Activated T-cell treated with anti-CD3 and anti-CD28 coated beads, Interleukin-2, amount 50 U/mL, for 4 hours (primary cell): Measurements from ENCODE around the gene CHN2. TPM values are rescaled to one million over a fixed set of nuclear protein-coding genes. Genes with fewer than 3 reads are reported as not detected.

ENCODE experiments used
- ATAC-seq, 2 donors: fragments of 200-7000 bp; cut with Tn5 transposase; one replicate each; pipeline ENCODE4 v1.10.0; 2021
- DNase-seq: peaks from one replicate; pipeline ENCODE4 v3.0.0-alpha.2; 2020
- H3K27me3 Mint-ChIP-seq: one replicate; pipeline ENCODE4 v1.8.0; 2021; ENCODE audit warnings: low read depth, mixed read lengths
- H3K36me3 Mint-ChIP-seq: one replicate; pipeline ENCODE4 v1.8.0; 2022; ENCODE audit warnings: mixed read lengths; ENCODE audit not compliant: insufficient read depth
- H3K4me1 Mint-ChIP-seq: one replicate; pipeline ENCODE4 v1.8.0; 2021; ENCODE audit warnings: low read depth, mixed read lengths
- H3K4me3 Mint-ChIP-seq: one replicate; pipeline ENCODE4 v1.8.0; 2021; ENCODE audit warnings: mild to moderate bottlenecking, moderate library complexity, mixed read lengths
- H3K9me3 Mint-ChIP-seq: one replicate; pipeline ENCODE4 v1.8.0; 2021; ENCODE audit warnings: mixed read lengths
- total RNA-seq, 3 donors: library from RNA; stranded (reverse); gene quantifications; one replicate each; pipeline ENCODE4 v1.2.1, GENCODE V29; 2021

The CHN2 gene
- total RNA-seq, 3 donors from 2014 or later: 1.1 to 1.5 (median 1.4) TPM

GRCh38 chr7:29302666-29303395 is 108.3 kb downstream of the CHN2 start:
- H3K4me3 Mint-ChIP-seq: no peak overlapping the region
- H3K36me3 Mint-ChIP-seq: peaks cover 3% of the 10 kb centered on the region
- H3K9me3 Mint-ChIP-seq: no peaks in the 10 kb centered on the region
- DNase-seq (no peak), ATAC-seq (no peak)
- no peaks in the 10 kb centered on the region for H3K4me1 Mint-ChIP-seq
- peaks cover 2% of the 10 kb centered on the region for H3K27me3 Mint-ChIP-seq

DNA sequence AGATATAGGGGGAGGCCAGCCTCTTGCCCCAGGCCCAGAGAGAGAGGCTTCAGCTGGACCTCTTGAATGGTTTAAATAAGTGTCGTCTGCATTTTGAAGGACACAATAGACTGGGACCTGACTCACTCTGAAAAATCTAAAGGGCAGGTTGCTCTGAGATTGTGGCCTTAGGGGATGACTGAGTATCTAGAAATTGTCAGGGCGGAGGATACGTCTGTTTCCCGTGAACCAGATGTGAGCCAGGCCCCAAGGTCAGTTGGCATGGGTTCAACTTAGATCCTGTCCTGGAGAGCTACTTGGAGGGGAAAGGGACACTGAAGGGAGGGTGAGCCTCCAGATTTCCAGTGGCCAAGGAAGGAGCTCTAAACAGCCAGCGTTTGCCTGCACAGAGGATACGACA is 110.2 kb downstream of the CHN2 start:
- H3K4me3 Mint-ChIP-seq: no peak overlapping the region
- H3K36me3 Mint-ChIP-seq: peaks cover 3% of the 10 kb centered on the region
- ATAC-seq: no peak
- peaks cover 2% of the 10 kb centered on the region for H3K27me3 Mint-ChIP-seq
- no peak for DNase-seq
- H3K9me3 Mint-ChIP-seq: no peaks in the 10 kb centered on the region
- no peaks in the 10 kb centered on the region for H3K4me1 Mint-ChIP-seq

GRCh38 chr7:29306319-29306991 is 111.9 kb downstream of the CHN2 start:
- no peak for DNase-seq
- no peak for ATAC-seq
- no peaks in the 10 kb centered on the region for H3K4me1 Mint-ChIP-seq
- peaks cover 3% of the 10 kb centered on the region for H3K36me3 Mint-ChIP-seq
- peaks cover 6% of the 10 kb centered on the region for H3K27me3 Mint-ChIP-seq
- H3K9me3 Mint-ChIP-seq: peaks cover 8% of the 10 kb centered on the region
- H3K4me3 Mint-ChIP-seq: no peak overlapping the region

- H3K9me3 Mint-ChIP-seq: peaks cover 8% of the 10 kb centered on the region
- ATAC-seq (no peak), DNase-seq (no peak)
- H3K36me3 Mint-ChIP-seq: peaks cover 3% of the 10 kb centered on the region
- H3K4me1 Mint-ChIP-seq: no peaks in the 10 kb centered on the region
- no peak overlapping the region for H3K4me3 Mint-ChIP-seq
- H3K27me3 Mint-ChIP-seq: peaks cover 6% of the 10 kb centered on the region
Observed at GRCh38 chr7:29308424-29308823, 113.8 kb downstream of the CHN2 start.

- H3K4me3 Mint-ChIP-seq: no peak overlapping the region
- peaks cover 4% of the 10 kb centered on the region for H3K27me3 Mint-ChIP-seq
- DNase-seq (no peak), ATAC-seq (no peak)
- H3K9me3 Mint-ChIP-seq: peaks cover 8% of the 10 kb centered on the region
- no peaks in the 10 kb centered on the region for H3K4me1 Mint-ChIP-seq
- H3K36me3 Mint-ChIP-seq: peaks cover 3% of the 10 kb centered on the region
Observed at GRCh38 chr7:29309041-29309854, 114.7 kb downstream of the CHN2 start.

DNA sequence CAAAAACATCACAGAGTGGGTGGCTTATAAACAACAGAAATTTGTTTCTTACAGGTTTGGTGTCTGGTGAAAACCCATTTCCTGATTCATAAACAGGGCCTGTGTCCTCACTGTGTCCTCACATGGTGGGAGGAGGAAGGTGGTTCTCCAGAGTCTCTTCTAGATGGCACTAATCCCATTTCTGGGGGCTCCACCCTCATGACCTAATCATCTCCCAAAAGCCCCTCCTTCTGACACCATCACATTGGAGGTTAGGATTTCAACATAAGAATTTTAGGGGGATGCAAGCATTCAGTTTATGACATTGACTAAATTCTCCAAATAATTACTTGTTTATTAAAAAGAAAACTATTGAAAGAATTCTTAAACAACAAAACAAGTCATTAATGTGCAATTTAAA is 116.0 kb downstream of the CHN2 start:
- Mint-ChIP-seq H3K4me1 (no peaks in the 10 kb centered on the region), H3K4me3 (no peak overlapping the region), H3K9me3 (peaks cover 8% of the 10 kb centered on the region), H3K27me3 (peaks cover 4% of the 10 kb centered on the region), H3K36me3 (peaks cover 3% of the 10 kb centered on the region)
- ATAC-seq (no peak), DNase-seq (no peak)

- H3K27me3 Mint-ChIP-seq: peaks cover 4% of the 10 kb centered on the region
- H3K4me1 Mint-ChIP-seq: no peaks in the 10 kb centered on the region
- H3K9me3 Mint-ChIP-seq: peaks cover 8% of the 10 kb centered on the region
- H3K36me3 Mint-ChIP-seq: no peaks in the 10 kb centered on the region
- ATAC-seq (no peak), DNase-seq (no peak)
- no peak overlapping the region for H3K4me3 Mint-ChIP-seq
Observed at GRCh38 chr7:29311314-29311713, 116.7 kb downstream of the CHN2 start.

DNA sequence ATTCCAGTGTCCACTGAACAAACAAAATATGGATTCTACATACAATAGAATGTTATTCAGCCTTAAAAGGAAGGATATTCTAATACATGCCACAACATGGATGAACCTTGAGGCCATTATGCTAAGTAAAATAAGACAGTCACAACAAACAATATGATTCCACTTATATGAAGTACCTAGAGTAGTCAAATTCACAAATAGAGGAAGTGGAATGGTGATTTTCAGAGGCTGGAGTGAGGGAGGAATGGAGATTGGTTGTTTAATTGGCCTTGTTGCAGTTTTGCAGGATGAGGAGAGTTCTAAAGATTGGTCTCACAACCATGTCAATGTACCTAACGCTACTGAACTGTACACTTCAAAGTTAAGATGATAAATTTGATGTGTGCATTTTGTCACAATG is 119.6 kb downstream of the CHN2 start:
- Mint-ChIP-seq H3K4me1 (peaks cover 1% of the 10 kb centered on the region), H3K4me3 (no peak overlapping the region), H3K36me3 (no peaks in the 10 kb centered on the region), H3K27me3 (peaks cover 4% of the 10 kb centered on the region), H3K9me3 (peaks cover 8% of the 10 kb centered on the region)
- ATAC-seq (no peak), DNase-seq (no peak)

GRCh38 chr7:29315122-29315891 is 120.7 kb downstream of the CHN2 start:
- no peak overlapping the region for H3K4me3 Mint-ChIP-seq
- DNase-seq (no peak), ATAC-seq (no peak)
- H3K4me1 Mint-ChIP-seq: peaks cover 3% of the 10 kb centered on the region
- H3K27me3 Mint-ChIP-seq: peaks cover 4% of the 10 kb centered on the region
- H3K9me3 Mint-ChIP-seq: peaks cover 5% of the 10 kb centered on the region
- no peaks in the 10 kb centered on the region for H3K36me3 Mint-ChIP-seq

DNA sequence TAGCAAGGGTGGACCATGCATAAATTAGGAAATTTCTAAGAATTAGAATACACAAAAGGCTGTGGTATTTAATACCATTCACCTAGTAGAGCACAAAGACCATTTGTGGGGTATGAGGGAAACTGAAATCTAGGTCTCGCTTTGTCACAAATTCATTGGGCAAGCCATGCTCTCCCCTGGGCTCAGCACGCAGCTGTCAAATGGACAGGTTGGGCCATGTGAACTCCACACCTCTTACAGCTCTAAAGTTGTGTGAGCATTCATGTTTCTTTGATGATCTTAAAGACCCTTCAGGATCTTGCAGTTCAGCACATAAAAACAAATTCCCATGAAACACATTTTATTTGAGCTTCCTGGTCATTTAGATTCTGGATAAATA is 121.3 kb downstream of the CHN2 start:
- Mint-ChIP-seq H3K4me1 (peaks cover 6% of the 10 kb centered on the region), H3K36me3 (no peaks in the 10 kb centered on the region), H3K9me3 (peaks cover 5% of the 10 kb centered on the region), H3K27me3 (peaks cover 4% of the 10 kb centered on the region), H3K4me3 (no peak overlapping the region)
- ATAC-seq (no peak), DNase-seq (no peak)

- no peak for DNase-seq
- Mint-ChIP-seq H3K4me1 (peaks cover 6% of the 10 kb centered on the region), H3K4me3 (no peak overlapping the region), H3K27me3 (no peaks in the 10 kb centered on the region), H3K36me3 (no peaks in the 10 kb centered on the region), H3K9me3 (no peaks in the 10 kb centered on the region)
- no peak for ATAC-seq
Observed at GRCh38 chr7:29316926-29317325, 122.4 kb downstream of the CHN2 start.

DNA sequence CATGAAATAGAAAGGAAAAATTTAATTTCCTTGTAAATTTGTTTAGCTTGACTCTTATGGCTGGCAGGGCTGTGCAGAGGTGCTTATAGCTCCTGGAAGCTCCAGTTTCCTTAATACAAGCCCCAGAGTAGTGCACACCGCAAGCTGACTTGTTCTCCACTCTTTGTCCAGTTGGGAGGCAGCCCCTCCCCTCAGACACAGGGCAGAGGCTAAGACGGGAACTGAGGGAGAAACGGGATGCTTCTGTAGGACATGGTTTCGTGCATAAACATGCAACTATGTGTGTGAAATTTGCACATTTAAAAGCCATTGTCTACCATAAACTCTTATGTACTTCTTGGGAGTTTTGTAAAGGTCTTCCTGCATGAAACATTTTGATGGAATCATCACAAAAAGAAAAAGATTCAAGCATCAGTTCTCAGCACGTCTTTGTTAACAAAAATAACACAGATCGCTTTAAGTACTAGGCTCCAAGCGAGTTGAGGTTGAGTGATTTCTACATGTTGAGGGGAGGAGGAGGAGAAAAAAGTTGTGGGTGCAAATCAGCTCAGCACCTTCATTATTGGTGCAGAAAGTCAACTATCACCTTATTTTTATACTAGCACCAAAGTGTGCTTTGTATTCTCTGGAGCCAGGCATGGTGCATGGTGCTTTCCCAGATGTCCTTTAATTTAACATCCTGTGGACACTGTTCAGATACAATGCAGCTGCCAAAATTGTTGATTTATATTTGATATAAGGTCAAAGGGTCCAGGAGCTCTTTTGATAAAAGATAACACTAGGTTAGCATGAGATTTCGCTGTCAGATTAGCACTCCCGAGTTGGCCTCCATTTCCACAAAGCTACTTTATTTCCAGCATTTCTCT is 124.5 kb downstream of the CHN2 start:
- Mint-ChIP-seq H3K27me3 (peaks cover 5% of the 10 kb centered on the region), H3K36me3 (no peaks in the 10 kb centered on the region), H3K4me1 (peaks cover 6% of the 10 kb centered on the region), H3K4me3 (no peak overlapping the region), H3K9me3 (no peaks in the 10 kb centered on the region)
- DNase-seq (no peak), ATAC-seq (no peak)

DNA sequence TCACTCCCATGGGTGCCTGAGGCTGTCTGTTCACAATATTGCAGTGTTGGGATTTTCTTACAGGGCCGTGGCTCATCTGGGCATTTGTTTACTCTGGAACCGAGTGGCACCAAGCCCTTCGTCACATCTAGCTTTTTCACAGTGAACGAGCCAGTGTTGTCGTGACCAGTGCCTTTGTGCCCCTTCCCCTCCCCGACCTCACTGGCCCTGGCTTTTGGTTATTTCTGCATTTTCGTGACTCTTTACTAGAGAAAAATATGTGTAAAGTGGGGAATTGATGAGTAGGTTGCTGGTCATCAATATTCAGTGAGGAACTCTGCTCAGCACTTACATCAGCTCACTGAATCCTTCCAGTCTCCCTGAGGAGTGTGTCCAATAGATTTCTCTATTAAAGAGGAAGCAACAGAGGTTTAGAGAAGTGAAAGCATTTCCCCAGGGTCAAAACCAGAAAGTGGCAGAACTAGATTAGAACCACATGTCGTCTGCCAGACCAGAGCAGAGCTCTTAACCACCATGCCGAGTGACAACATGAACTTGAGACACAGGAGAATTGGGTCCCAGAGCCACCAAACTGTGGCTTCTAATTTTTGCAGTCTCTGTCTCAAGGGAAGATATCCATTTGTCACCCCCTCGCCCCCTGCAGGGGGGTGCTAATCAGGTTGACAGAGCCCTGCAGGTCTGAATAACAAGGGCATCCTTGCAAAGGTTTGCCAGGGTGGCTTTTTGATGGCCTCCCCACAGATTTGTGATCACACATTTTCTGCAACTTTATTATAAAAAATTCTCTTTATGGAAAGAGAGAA is 125.3 kb downstream of the CHN2 start:
- no peak for DNase-seq
- peaks cover 6% of the 10 kb centered on the region for H3K4me1 Mint-ChIP-seq
- no peak for ATAC-seq
- H3K4me3 Mint-ChIP-seq: no peak overlapping the region
- H3K27me3 Mint-ChIP-seq: peaks cover 5% of the 10 kb centered on the region
- no peaks in the 10 kb centered on the region for H3K9me3 Mint-ChIP-seq
- H3K36me3 Mint-ChIP-seq: no peaks in the 10 kb centered on the region
